Endothelial cell of umbilical vein (primary cell): ENCODE data around the gene MROH7. TPM values are rescaled to one million over a fixed set of nuclear protein-coding genes. Genes with fewer than 3 reads are reported as not detected.

Experiments
- BruUV-seq: library from RNA; stranded (reverse); fragments of 400-500 nt; replicated peaks from 2 replicates; lab custom pipeline; 2021; lab: Mats Ljungman, UMichigan
- CTCF ChIA-PET: fragments of 300-600, 350-600 bp; sonication (Branson Sonifier 250); formaldehyde crosslinking; loops from one replicate; lab custom pipeline; 2021; ENCODE audit warnings: antibody characterized with exemption, inconsistent platforms; lab: Charles Lee
- POLR2A ChIA-PET: fragments of 300-600, 350-600 bp; sonication (Branson Sonifier 250); formaldehyde crosslinking; loops from one replicate; lab custom pipeline; 2021; ENCODE audit warnings: antibody characterized with exemption, inconsistent platforms; lab: Charles Lee
- DNase-seq: peaks from one replicate; pipeline ENCODE4 v3.0.0-alpha.2; 2011; ENCODE audit warnings: low read depth, low spot score
- FAIRE-seq: peaks from 2 replicates; lab custom pipeline; 2011; peaks lifted over from hg19 to GRCh38; lab: Jason Lieb, UNC
- H2AFZ ChIP-seq: 2 replicates; pipeline ENCODE4 v1.6.0; 2012; ENCODE audit warnings: low read depth, low read length, control low read depth, inconsistent platforms
- H3K27ac ChIP-seq: 2 replicates; pipeline ENCODE4 v1.5.1; 2011; ENCODE audit warnings: low read depth, mild to moderate bottlenecking, control low read depth, low read length, moderate library complexity; ENCODE audit not compliant: insufficient read depth
- H3K27me3 ChIP-seq, 2 experiments: 2 replicates each; pipeline versions ENCODE4 v1.6.0 to v1.6.1; 2011; ENCODE audit warnings: low read length in 2 of 2, mixed read lengths in 1 of 2; ENCODE audit not compliant: control insufficient read depth in 2 of 2, insufficient read depth in 2 of 2
- H3K36me3 ChIP-seq, 2 experiments: 2 replicates in 1 of 2; 3 replicates in 1 of 2; pipeline ENCODE4 v1.5.1; 2011; ENCODE audit warnings: low read length in 2 of 2, mild to moderate bottlenecking in 1 of 2, moderate library complexity in 1 of 2; ENCODE audit not compliant: control insufficient read depth in 2 of 2, insufficient read depth in 2 of 2; ENCODE audit errors: extremely low read depth in 1 of 2
- H3K4me1 ChIP-seq: 3 replicates; pipeline ENCODE4 v1.5.1; 2011; ENCODE audit warnings: mild to moderate bottlenecking, low read length; ENCODE audit not compliant: control insufficient read depth, insufficient read depth; ENCODE audit errors: extremely low read depth
- H3K4me2 ChIP-seq: 2 replicates; pipeline ENCODE4 v1.6.1; 2011; ENCODE audit warnings: low read length, control low read depth, mixed read lengths; ENCODE audit not compliant: insufficient read depth
- H3K4me3 ChIP-seq, 3 experiments: fragments of 200-600 bp in 1 of 3; sonication (generic), shearing (Covaris generic) in 1 of 3; replicated peaks in 1 of 3; 2 replicates each; pipeline ENCODE4 v1.5.1; 2011 to 2016; ENCODE audit warnings: control low read depth in 3 of 3, low read length in 3 of 3, mild to moderate bottlenecking in 2 of 3, inconsistent platforms in 1 of 3, low read depth in 1 of 3, moderate library complexity in 1 of 3; ENCODE audit not compliant: insufficient read depth in 1 of 3
- H3K79me2 ChIP-seq: 2 replicates; pipeline ENCODE4 v1.6.0; 2012; ENCODE audit warnings: low read length, inconsistent platforms; ENCODE audit not compliant: control insufficient read depth, insufficient read depth
- H3K9ac ChIP-seq: replicated peaks from 2 replicates; pipeline ENCODE3; 2011; ENCODE audit warnings: low read length, control low read depth; ENCODE audit not compliant: insufficient read depth; ENCODE audit errors: extremely low read depth
- H3K9me1 ChIP-seq: replicated peaks from 3 replicates; pipeline ENCODE4 v1.6.0; 2011; ENCODE audit warnings: mild to moderate bottlenecking, low read length; ENCODE audit not compliant: control insufficient read depth, insufficient read depth; ENCODE audit errors: extremely low read depth
- H3K9me3 ChIP-seq: replicated peaks from 2 replicates; pipeline ENCODE4 v1.5.1; 2012; ENCODE audit warnings: low read length, inconsistent platforms; ENCODE audit not compliant: control insufficient read depth, insufficient read depth
- H4K20me1 ChIP-seq: replicated peaks from 2 replicates; pipeline ENCODE3; 2011; ENCODE audit warnings: mild to moderate bottlenecking, low read length; ENCODE audit not compliant: control insufficient read depth, insufficient read depth; ENCODE audit errors: extremely low read depth
- EZH2 ChIP-seq: IDR thresholded peaks from 2 replicates; pipeline ENCODE4 v1.6.1; 2012; ENCODE audit warnings: borderline replicate concordance, low read depth, mild to moderate bottlenecking, moderate library complexity, low read length, inconsistent platforms; ENCODE audit not compliant: severe bottlenecking
- FOS ChIP-seq: IDR thresholded peaks from 2 replicates; pipeline ENCODE4 v1.6.1; 2011; ENCODE audit warnings: mild to moderate bottlenecking, low read length, moderate library complexity, borderline replicate concordance; ENCODE audit not compliant: insufficient read depth
- GATA2 ChIP-seq: IDR thresholded peaks from 2 replicates; pipeline ENCODE4 v1.7.0; 2011; ENCODE audit warnings: low read depth, mild to moderate bottlenecking, moderate library complexity, mixed read lengths, low read length; ENCODE audit not compliant: insufficient read length, insufficient read depth
- JUN ChIP-seq: IDR thresholded peaks from 2 replicates; pipeline ENCODE4 v1.6.1; 2011; ENCODE audit warnings: borderline replicate concordance, low read depth; ENCODE audit not compliant: insufficient read length, insufficient read depth
- MYC ChIP-seq: IDR thresholded peaks from one replicate; pipeline ENCODE4 v1.6.1; 2011; ENCODE audit warnings: mild to moderate bottlenecking, low read depth, low read length
- POLR2A ChIP-seq: IDR thresholded peaks from 2 replicates; pipeline ENCODE4 v1.6.1; 2012; ENCODE audit warnings: low read depth, mild to moderate bottlenecking, control low read depth, low read length
- POLR2AphosphoS5 ChIP-seq: IDR thresholded peaks from 2 replicates; pipeline ENCODE4 v1.6.1; 2012; ENCODE audit warnings: low read depth, mild to moderate bottlenecking, control low read depth, low read length, moderate library complexity; ENCODE audit not compliant: insufficient read depth
- dilution Hi-C: fragments of 300-500 bp; cut with MboI; formaldehyde crosslinking; loops from one replicate; pipeline ENCODE4 v1.15.0; 2019; ENCODE audit warnings: low sequenced_read_pairs; ENCODE audit not compliant: extremely low pct_ligation_motif_present
- intact Hi-C: fragments of 100-400 bp; cut with micrococcal nuclease; formaldehyde crosslinking; loops from one replicate; pipeline ENCODE4 v1.10.0; 2022
- polyA plus RNA-seq, 4 experiments: library from polyadenylated mRNA; depleted of rRNA in 3 of 4; stranded (reverse) in 3 of 4; unstranded in 1 of 4; fragments of >200 nt; gene quantifications; 2 replicates each; pipeline versions ENCODE4 v1.2.1 to v1.2.3, GENCODE V29; 2011 to 2012; ENCODE audit warnings: missing spikeins in 1 of 4
- total RNA-seq: library from RNA; stranded (reverse); gene quantifications from 2 replicates; pipeline ENCODE4 v1.2.3, GENCODE V29; 2021
- TF ChIP-seq, protein P1 (sequence below), 2 donors: IDR thresholded peaks; 1 replicate in 1 of 2; 2 replicates in 1 of 2; pipeline ENCODE4 v1.5.1; 2011; ENCODE audit warnings: low read length in 2 of 2, mild to moderate bottlenecking in 2 of 2, moderate library complexity in 2 of 2, control low read depth in 1 of 2, inconsistent platforms in 1 of 2, low read depth in 1 of 2; ENCODE audit not compliant: insufficient read depth in 1 of 2; ENCODE audit errors: extremely low read depth in 1 of 2
- TF ChIP-seq, protein P2 (sequence below): IDR thresholded peaks from 2 replicates; pipeline ENCODE4 v1.6.1; 2011; ENCODE audit not compliant: insufficient read depth, insufficient read length

Gene MROH7
- total and polyA plus RNA-seq, 2 donors (not counting 3 experiments of a cell fraction or from before 2014, with no cell fraction given): 0.06 to 0.24 TPM

DNA sequence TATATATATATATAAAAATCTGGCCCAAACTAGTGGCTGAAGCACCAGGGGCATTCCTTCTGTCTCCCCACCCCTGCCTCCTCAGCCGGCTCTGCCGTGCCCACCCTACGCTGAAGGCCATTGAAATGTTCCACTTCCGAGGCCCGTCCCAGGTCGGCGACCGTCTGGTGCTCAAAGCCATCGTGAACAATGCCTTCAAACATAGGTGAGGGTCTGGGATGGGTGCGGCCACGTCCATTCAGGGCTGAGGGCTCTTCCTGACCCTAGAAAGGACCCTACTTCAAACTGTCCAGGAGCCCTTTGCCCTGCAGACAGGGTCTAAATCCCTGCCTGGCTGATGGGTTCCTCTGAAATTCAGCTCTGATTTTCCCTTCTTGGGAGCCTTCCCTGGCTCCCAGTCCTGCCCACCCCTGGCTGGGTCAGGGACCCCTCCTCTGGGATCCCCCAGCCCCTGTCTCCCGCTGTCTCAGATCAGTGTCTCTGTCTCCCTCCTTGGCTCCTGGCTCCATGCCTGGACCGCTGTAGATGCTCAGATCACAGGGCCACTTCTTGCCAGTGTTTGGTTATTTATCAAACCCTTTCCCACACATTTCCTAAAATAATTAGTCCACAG lies 42.3 kb upstream of the MROH7 start:
- Histone ChIP-seq H3K9ac (no peak overlapping the region), H4K20me1 (no peaks in the 10 kb centered on the region), H3K4me1 (no peaks in the 10 kb centered on the region), H2AFZ (no peak overlapping the region), H3K79me2 (no peaks in the 10 kb centered on the region), H3K9me3 (no peaks in the 10 kb centered on the region), H3K27me3 (no peaks in the 10 kb centered on the region), H3K4me3 (no peak overlapping the region), H3K9me1 (no peaks in the 10 kb centered on the region), H3K27ac (no peak overlapping the region), H3K4me2 (no peak overlapping the region), H3K36me3 (no peaks in the 10 kb centered on the region)
- ChIA-PET POLR2A (no interaction called here), CTCF (no interaction called here)
- BruUV-seq: no TSS peak
- TF ChIP-seq POLR2AphosphoS5: no peak
- no peak for TF ChIP-seq POLR2A
- TF ChIP-seq EZH2: no peak
- TF ChIP-seq MYC: no peak
- TF ChIP-seq, protein P1, sequence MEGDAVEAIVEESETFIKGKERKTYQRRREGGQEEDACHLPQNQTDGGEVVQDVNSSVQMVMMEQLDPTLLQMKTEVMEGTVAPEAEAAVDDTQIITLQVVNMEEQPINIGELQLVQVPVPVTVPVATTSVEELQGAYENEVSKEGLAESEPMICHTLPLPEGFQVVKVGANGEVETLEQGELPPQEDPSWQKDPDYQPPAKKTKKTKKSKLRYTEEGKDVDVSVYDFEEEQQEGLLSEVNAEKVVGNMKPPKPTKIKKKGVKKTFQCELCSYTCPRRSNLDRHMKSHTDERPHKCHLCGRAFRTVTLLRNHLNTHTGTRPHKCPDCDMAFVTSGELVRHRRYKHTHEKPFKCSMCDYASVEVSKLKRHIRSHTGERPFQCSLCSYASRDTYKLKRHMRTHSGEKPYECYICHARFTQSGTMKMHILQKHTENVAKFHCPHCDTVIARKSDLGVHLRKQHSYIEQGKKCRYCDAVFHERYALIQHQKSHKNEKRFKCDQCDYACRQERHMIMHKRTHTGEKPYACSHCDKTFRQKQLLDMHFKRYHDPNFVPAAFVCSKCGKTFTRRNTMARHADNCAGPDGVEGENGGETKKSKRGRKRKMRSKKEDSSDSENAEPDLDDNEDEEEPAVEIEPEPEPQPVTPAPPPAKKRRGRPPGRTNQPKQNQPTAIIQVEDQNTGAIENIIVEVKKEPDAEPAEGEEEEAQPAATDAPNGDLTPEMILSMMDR (IDR thresholded peaks at IDR 0.05; ENCODE audit: extremely low read depth in 1 of 2, insufficient read depth in 1 of 2, low read depth in 1 of 2, low read length in 2 of 2): no peak
- TF ChIP-seq GATA2: no peak
- no peak for TF ChIP-seq FOS
- no peak for TF ChIP-seq JUN
- TF ChIP-seq, protein P2, sequence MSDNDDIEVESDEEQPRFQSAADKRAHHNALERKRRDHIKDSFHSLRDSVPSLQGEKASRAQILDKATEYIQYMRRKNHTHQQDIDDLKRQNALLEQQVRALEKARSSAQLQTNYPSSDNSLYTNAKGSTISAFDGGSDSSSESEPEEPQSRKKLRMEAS: no peak
- intact Hi-C loops: no loop called here
- FAIRE-seq (no peak), DNase-seq (no peak)
- dilution Hi-C loops: no loop called here
